ENCODE measurements around the gene CHRND. TPM values are rescaled to one million over a fixed set of nuclear protein-coding genes. Genes with fewer than 3 reads are reported as not detected.

Gene CHRND
- polyA plus RNA-seq, 1 donor (not counting 4 experiments of a cell fraction or from before 2014, with no cell fraction given) = not detected

GRCh38 chr2:232487385-232488096 lies 38.4 kb upstream of the CHRND start, which contains the start of gene ECEL1:
ECEL1 (minus strand) TSS chr2:232487834; CDS start chr2:232486653, 1,181 bp downstream.
- Histone ChIP-seq H3K9me1 (ENCODE audit: control insufficient read depth, extremely low read depth, insufficient read depth, low read length) (no peaks in the 10 kb centered on the region), H3K4me2 (ENCODE audit: control insufficient read depth, extremely low read depth, insufficient read depth, low read depth, low read length) (no peak within 1 kb of the TSS), H4K20me1 (ENCODE audit: control insufficient read depth, extremely low read depth, insufficient read depth, low read length) (no peaks in the 10 kb centered on the region), H3K36me3 (ENCODE audit: control insufficient read depth in 2 of 2, extremely low read depth in 1 of 2, insufficient read depth in 2 of 2, low read length in 2 of 2) (no peaks in the 10 kb centered on the region), H2AFZ (ENCODE audit: control insufficient read depth, low read length) (no peak within 1 kb of the TSS), H3K9ac (ENCODE audit: control insufficient read depth, extremely low read depth, insufficient read depth, low read length) (no peak within 1 kb of the TSS), H3K27ac (ENCODE audit: control insufficient read depth, insufficient read depth, low read length) (no peak within 1 kb of the TSS), H3K9me3 (ENCODE audit: control insufficient read depth, low read depth, low read length) (no peaks in the 10 kb centered on the region), H3K4me1 (ENCODE audit: control insufficient read depth, extremely low read depth, insufficient read depth, low read length) (no peaks in the 10 kb centered on the region), H3K79me2 (ENCODE audit: control insufficient read depth, insufficient read depth, low read length) (no peaks in the 10 kb centered on the region), H3K27me3 (ENCODE audit: control insufficient read depth, extremely low read depth, insufficient read depth, low read length) (peaks cover 57% of the 10 kb centered on the region), H3K4me3 (ENCODE audit: control insufficient read depth in 2 of 3, extremely low read depth in 1 of 3, insufficient read depth in 2 of 3, low read depth in 1 of 3, low read length in 3 of 3) (no peak within 1 kb of the TSS)
- no peak for FAIRE-seq
- TF ChIP-seq CTCF (optimal IDR thresholded peaks at IDR 0.05 in 1 of 3, IDR thresholded peaks at IDR 0.05 in 1 of 3, conservative IDR thresholded peaks at IDR 0.05 in 1 of 3; ENCODE audit: extremely low read depth in 1 of 3, insufficient read depth in 2 of 3, low read length in 3 of 3) (no peak), EZH2 (IDR thresholded peaks at IDR 0.05; ENCODE audit: low read length) (peak; percentile 11)
- DNase-seq (ENCODE audit: low read depth, low spot score) = no peak
- dilution Hi-C loops (cut with MboI; ENCODE audit: extremely low pct_ligation_motif_present, low sequenced_read_pairs) = no loop called here

GRCh38 chr2:232488097-232488711 lies 37.8 kb upstream of the CHRND start:
- FAIRE-seq (no peak), DNase-seq (ENCODE audit: low read depth, low spot score) (no peak)
- no peaks in the 10 kb centered on the region for H3K9me3 ChIP-seq (ENCODE audit: control insufficient read depth, low read depth, low read length)
- H3K79me2 ChIP-seq (ENCODE audit: control insufficient read depth, insufficient read depth, low read length) = no peaks in the 10 kb centered on the region
- no peaks in the 10 kb centered on the region for H3K36me3 ChIP-seq (ENCODE audit: control insufficient read depth in 2 of 2, extremely low read depth in 1 of 2, insufficient read depth in 2 of 2, low read length in 2 of 2)
- H3K4me1 ChIP-seq (ENCODE audit: control insufficient read depth, extremely low read depth, insufficient read depth, low read length) = no peaks in the 10 kb centered on the region
- peaks cover 57% of the 10 kb centered on the region for H3K27me3 ChIP-seq (ENCODE audit: control insufficient read depth, extremely low read depth, insufficient read depth, low read length)
- no peak overlapping the region for H3K27ac ChIP-seq (ENCODE audit: control insufficient read depth, insufficient read depth, low read length)
- H3K9ac ChIP-seq (ENCODE audit: control insufficient read depth, extremely low read depth, insufficient read depth, low read length) = no peak overlapping the region
- no peak for TF ChIP-seq CTCF (optimal IDR thresholded peaks at IDR 0.05 in 1 of 3, IDR thresholded peaks at IDR 0.05 in 1 of 3, conservative IDR thresholded peaks at IDR 0.05 in 1 of 3; ENCODE audit: extremely low read depth in 1 of 3, insufficient read depth in 2 of 3, low read length in 3 of 3)
- TF ChIP-seq EZH2 (IDR thresholded peaks at IDR 0.05; ENCODE audit: low read length) = peak; percentile 75
- H3K4me2 ChIP-seq (ENCODE audit: control insufficient read depth, extremely low read depth, insufficient read depth, low read depth, low read length) = no peak overlapping the region
- H3K9me1 ChIP-seq (ENCODE audit: control insufficient read depth, extremely low read depth, insufficient read depth, low read length) = no peaks in the 10 kb centered on the region
- H3K4me3 ChIP-seq (ENCODE audit: control insufficient read depth in 2 of 3, extremely low read depth in 1 of 3, insufficient read depth in 2 of 3, low read depth in 1 of 3, low read length in 3 of 3) = no peak overlapping the region
- no peaks in the 10 kb centered on the region for H4K20me1 ChIP-seq (ENCODE audit: control insufficient read depth, extremely low read depth, insufficient read depth, low read length)
- no peak overlapping the region for H2AFZ ChIP-seq (ENCODE audit: control insufficient read depth, low read length)
- dilution Hi-C loops (cut with MboI; ENCODE audit: extremely low pct_ligation_motif_present, low sequenced_read_pairs) = no loop called here

Data from keratinocyte (primary cell).